GM13976 (cell line): ENCODE measurements around the gene F7.

Source experiments
- DNase-seq: peaks from one replicate; pipeline ENCODE4 v3.0.0; 2012; ENCODE audit warnings: low spot score
- in situ Hi-C: fragments of 300-500 bp; cut with MboI; formaldehyde crosslinking; loops from one replicate; pipeline ENCODE4 v1.12.0; 2022; ENCODE audit warnings: low sequenced_read_pairs, mixed read lengths, inconsistent platforms; ENCODE audit not compliant: unreplicated experiment
- TF ChIP-seq, protein P1 (sequence below): IDR thresholded peaks from 2 replicates; pipeline ENCODE4 v1.5.1; 2012; ENCODE audit warnings: borderline replicate concordance, mild to moderate bottlenecking; ENCODE audit not compliant: insufficient read depth; ENCODE audit errors: extremely low read depth, missing control alignments, control extremely low read depth

F7 gene

DNA sequence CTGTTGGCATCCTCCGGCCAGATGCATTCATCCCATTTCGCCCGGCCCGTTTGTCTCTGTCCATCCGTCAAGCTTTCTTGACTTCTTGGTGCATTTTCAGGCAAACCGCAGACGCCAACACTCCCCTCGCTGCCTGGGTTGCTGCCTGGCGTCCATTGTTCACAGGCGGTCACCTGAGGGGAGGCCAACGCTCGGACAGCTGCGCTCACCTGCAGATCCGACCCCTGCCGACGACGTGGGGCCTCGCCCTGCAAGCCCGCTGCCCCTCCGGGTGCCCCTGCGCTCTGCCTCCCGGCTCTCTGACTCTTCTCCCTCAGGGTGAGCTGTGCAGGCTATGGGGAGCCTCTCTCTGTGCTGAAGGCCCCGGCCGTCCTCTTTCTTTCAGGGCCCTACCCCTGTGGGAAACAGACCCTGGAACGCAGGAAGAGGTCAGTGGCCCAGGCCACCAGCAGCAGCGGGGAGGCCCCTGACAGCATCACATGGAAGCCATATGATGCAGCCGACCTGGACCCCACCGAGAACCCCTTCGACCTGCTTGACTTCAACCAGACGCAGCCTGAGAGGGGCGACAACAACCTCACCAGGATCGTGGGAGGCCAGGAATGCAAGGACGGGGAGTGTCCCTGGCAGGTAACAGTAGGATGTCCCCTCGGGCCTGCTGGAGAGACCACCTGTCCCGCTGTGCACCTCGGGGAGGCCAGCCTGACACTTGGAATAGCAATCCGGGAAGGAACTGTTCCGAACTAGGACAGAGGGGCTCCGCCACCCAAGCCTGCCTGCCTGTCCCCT lies 38.1 kb downstream of the F7 start:
- in situ Hi-C loops = no loop called here
- TF ChIP-seq, protein P1, sequence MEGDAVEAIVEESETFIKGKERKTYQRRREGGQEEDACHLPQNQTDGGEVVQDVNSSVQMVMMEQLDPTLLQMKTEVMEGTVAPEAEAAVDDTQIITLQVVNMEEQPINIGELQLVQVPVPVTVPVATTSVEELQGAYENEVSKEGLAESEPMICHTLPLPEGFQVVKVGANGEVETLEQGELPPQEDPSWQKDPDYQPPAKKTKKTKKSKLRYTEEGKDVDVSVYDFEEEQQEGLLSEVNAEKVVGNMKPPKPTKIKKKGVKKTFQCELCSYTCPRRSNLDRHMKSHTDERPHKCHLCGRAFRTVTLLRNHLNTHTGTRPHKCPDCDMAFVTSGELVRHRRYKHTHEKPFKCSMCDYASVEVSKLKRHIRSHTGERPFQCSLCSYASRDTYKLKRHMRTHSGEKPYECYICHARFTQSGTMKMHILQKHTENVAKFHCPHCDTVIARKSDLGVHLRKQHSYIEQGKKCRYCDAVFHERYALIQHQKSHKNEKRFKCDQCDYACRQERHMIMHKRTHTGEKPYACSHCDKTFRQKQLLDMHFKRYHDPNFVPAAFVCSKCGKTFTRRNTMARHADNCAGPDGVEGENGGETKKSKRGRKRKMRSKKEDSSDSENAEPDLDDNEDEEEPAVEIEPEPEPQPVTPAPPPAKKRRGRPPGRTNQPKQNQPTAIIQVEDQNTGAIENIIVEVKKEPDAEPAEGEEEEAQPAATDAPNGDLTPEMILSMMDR = no peak
- DNase-seq = no peak

DNA sequence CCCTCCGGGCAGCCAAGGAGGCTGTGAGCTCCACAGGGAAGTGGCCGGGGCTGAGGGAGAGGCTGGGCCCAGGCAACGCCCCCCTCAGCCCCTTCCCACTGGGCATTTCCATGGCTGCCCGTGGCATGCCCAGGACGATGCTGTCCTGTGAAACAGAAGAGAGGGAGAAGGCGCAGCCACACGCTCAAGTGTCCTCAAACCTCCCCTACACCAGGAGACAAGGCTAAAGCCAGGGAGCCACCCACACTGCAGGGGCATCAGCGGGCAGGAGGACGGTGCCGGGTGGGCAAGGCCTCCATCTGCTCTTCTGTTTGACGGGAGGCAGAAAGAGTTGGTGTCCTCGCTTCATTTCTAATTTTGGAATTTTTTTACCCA lies 38.7 kb downstream of the F7 start:
- DNase-seq = no peak
- TF ChIP-seq, protein P1 = no peak
- in situ Hi-C loops = no loop called here

- DNase-seq = no peak
- in situ Hi-C loops = no loop called here
- TF ChIP-seq, protein P1 = no peak
These were observed 39.9 kb downstream of the F7 start for GRCh38 chr13:113145496-113145895.

GRCh38 chr13:113145911-113146598 lies 40.5 kb downstream of the F7 start:
- TF ChIP-seq, protein P1 = no peak
- in situ Hi-C loops = no loop called here

DNA sequence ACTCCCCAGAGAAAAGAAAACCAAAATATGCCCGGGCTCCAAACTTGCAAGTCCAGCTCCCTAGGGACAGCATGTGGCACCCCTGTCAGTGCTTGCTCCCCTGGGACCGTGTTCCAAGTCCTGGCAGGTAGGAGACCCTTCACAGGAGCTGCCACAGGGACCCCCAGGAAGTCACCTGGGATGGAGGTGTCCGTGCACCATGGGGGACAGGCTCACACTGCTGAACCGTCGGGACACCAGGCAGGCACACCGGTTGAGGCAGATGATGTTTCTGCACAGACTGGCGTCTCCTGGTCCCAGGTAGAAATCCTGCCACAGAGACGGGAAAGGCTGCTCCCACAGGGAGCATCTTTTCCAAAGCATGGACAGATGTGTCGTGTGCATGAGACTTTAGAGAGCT lies 41.2 kb downstream of the F7 start:
- TF ChIP-seq, protein P1 = no peak

More at GRCh38 chr13:113145911-113146598, 40.5 kb downstream of the F7 start:
- no peak for DNase-seq

GRCh38 chr13:113147206-113147605 lies 41.6 kb downstream of the F7 start:
- in situ Hi-C loops = no loop called here
- TF ChIP-seq, protein P1 = no peak
- DNase-seq = no peak

More for the DNA sequence above, 41.2 kb downstream of the F7 start:
- in situ Hi-C loops = no loop called here
- no peak for DNase-seq

GRCh38 chr13:113148407-113148806 lies 42.8 kb downstream of the F7 start:
- in situ Hi-C loops = no loop called here
- DNase-seq = no peak
- TF ChIP-seq, protein P1 = no peak
